ENCODE data around the gene MSANTD2.
A peak's percentile ranks its signal among the peaks of the same experiment; 100 is the strongest.

The MSANTD2 gene

GRCh38 chr11:124751741-124752470 is 48.3 kb downstream of the MSANTD2 start, which contains the start of gene VSIG2:
Gene VSIG2, minus strand, starts transcription at chr11:124752255. Its CDS starts 118 bp downstream, at chr11:124752137.
- DNase-seq = no peak

GRCh38 chr11:124751391-124751740 is 48.8 kb downstream of the MSANTD2 start:
- no peak for DNase-seq

GRCh38 chr11:124749912-124750311 is 50.3 kb downstream of the MSANTD2 start:
- DNase-seq = no peak

GRCh38 chr11:124748481-124749343 is 51.5 kb downstream of the MSANTD2 start:
- DNase-seq = no peak

- no peak for DNase-seq
These were observed 52.1 kb downstream of the MSANTD2 start for GRCh38 chr11:124748100-124748418.

- no peak for DNase-seq
These were observed 52.7 kb downstream of the MSANTD2 start for GRCh38 chr11:124747406-124748099.

GRCh38 chr11:124746621-124747243 is 53.5 kb downstream of the MSANTD2 start:
- DNase-seq = peak; percentile 52

- DNase-seq = peak; percentile 6
These were observed 54.2 kb downstream of the MSANTD2 start for GRCh38 chr11:124745835-124746620.

- DNase-seq = no peak
These were observed 54.9 kb downstream of the MSANTD2 start for GRCh38 chr11:124745270-124745834.

GRCh38 chr11:124743050-124743449 is 57.2 kb downstream of the MSANTD2 start:
- no peak for DNase-seq

- no peak for DNase-seq
These were observed 57.7 kb downstream of the MSANTD2 start for GRCh38 chr11:124742555-124742954.

- no peak for DNase-seq
These were observed 59.8 kb downstream of the MSANTD2 start for GRCh38 chr11:124740277-124740882.

GRCh38 chr11:124739479-124740276 is 60.5 kb downstream of the MSANTD2 start, which contains the start of gene NRGN:
Gene NRGN, plus strand, starts transcription at chr11:124739942. Its CDS starts 143 bp downstream, at chr11:124740085.
- DNase-seq = peak; percentile 71

- DNase-seq = no peak
These were observed 61.3 kb downstream of the MSANTD2 start for GRCh38 chr11:124738713-124739478.

GRCh38 chr11:124737638-124738305 is 62.4 kb downstream of the MSANTD2 start:
- DNase-seq = no peak

- DNase-seq = no peak
These were observed 63.5 kb downstream of the MSANTD2 start for GRCh38 chr11:124736736-124737135.

- DNase-seq = no peak
These were observed 68.0 kb downstream of the MSANTD2 start for GRCh38 chr11:124732230-124732629.

- no peak for DNase-seq
These were observed 70.6 kb downstream of the MSANTD2 start for GRCh38 chr11:124729571-124729970.

- DNase-seq = no peak
These were observed 72.1 kb downstream of the MSANTD2 start for GRCh38 chr11:124728134-124728533.
